HG02678 (cell line): Measurements from ENCODE around the gene HECW1.
"Not testable (repeated sequence)": the region's sequence is repeated elsewhere in the genome, so short reads cannot be mapped to it uniquely, and the experiment has no call there.

ENCODE experiments used
- ATAC-seq: cut with Tn5 transposase; IDR thresholded peaks from one replicate; pipeline ENCODE4 v1.9.1; 2021; ENCODE audit warnings: mild to moderate bottlenecking, moderate library complexity; ENCODE audit not compliant: unreplicated experiment

HECW1 gene

GRCh38 chr7:43112459-43112940, at the start of gene HECW1:
HECW1 (plus strand) TSS chr7:43112647; CDS start chr7:43243906, 131,259 bp downstream.
- no peak for ATAC-seq

GRCh38 chr7:43071604-43072003, 40.8 kb upstream of the HECW1 start:
- ATAC-seq, result no peak

GRCh38 chr7:43072530-43072929, 39.9 kb upstream of the HECW1 start:
- ATAC-seq, result peak; percentile 53

GRCh38 chr7:43073811-43074210, 38.6 kb upstream of the HECW1 start:
- not testable (repeated sequence) for ATAC-seq

GRCh38 chr7:43076189-43076605, 36.2 kb upstream of the HECW1 start:
- ATAC-seq, result peak; percentile 63

- no peak for ATAC-seq
Observed at GRCh38 chr7:43076606-43077005, 35.8 kb upstream of the HECW1 start.

GRCh38 chr7:43077285-43077684, 35.2 kb upstream of the HECW1 start:
- ATAC-seq, result no peak

GRCh38 chr7:43077732-43078391, 34.6 kb upstream of the HECW1 start:
- ATAC-seq, result no peak

GRCh38 chr7:43078794-43079193, 33.7 kb upstream of the HECW1 start:
- ATAC-seq, result no peak

- no peak for ATAC-seq
Observed at GRCh38 chr7:43081603-43082002, 30.8 kb upstream of the HECW1 start.

GRCh38 chr7:43083106-43083505, 29.3 kb upstream of the HECW1 start:
- no peak for ATAC-seq

- no peak for ATAC-seq
Observed at GRCh38 chr7:43085017-43085416, 27.4 kb upstream of the HECW1 start.

GRCh38 chr7:43085992-43086391, 26.5 kb upstream of the HECW1 start:
- ATAC-seq, result no peak

- no peak for ATAC-seq
Observed at GRCh38 chr7:43092819-43093218, 19.6 kb upstream of the HECW1 start.

GRCh38 chr7:43096875-43097274, 15.6 kb upstream of the HECW1 start:
- no peak for ATAC-seq

GRCh38 chr7:43099750-43100149, 12.7 kb upstream of the HECW1 start:
- ATAC-seq, result no peak

GRCh38 chr7:43104874-43105520, 7.5 kb upstream of the HECW1 start:
- no peak for ATAC-seq

GRCh38 chr7:43105521-43106120, 6.8 kb upstream of the HECW1 start:
- ATAC-seq, result no peak

- peak; percentile 93 for ATAC-seq
Observed at GRCh38 chr7:43108255-43109011, 4.0 kb upstream of the HECW1 start.

- no peak for ATAC-seq
Observed at GRCh38 chr7:43110791-43111535, 1.5 kb upstream of the HECW1 start.
